AG04449 (cell line): Measurements from ENCODE around the gene MRPS23.

Source experiments
- CTCF ChIA-PET: fragments of 350-600 bp; formaldehyde crosslinking; extraction: SDS; loops from one replicate; lab custom pipeline; 2021; ENCODE audit warnings: antibody characterized with exemption; lab: Yijun Ruan, JAX
- POLR2A ChIA-PET: fragments of 400-600, 350-600 bp; formaldehyde crosslinking; extraction: SDS; loops from one replicate; lab custom pipeline; 2020; ENCODE audit warnings: antibody characterized with exemption, inconsistent platforms; lab: Yijun Ruan, JAX
- DNase-seq: peaks from one replicate; pipeline ENCODE4 v3.0.0-alpha.2; 2010; ENCODE audit warnings: low read depth, low spot score
- H3K4me3 ChIP-seq: 2 replicates; pipeline ENCODE4 v1.5.1; 2011; ENCODE audit warnings: low read depth, mild to moderate bottlenecking, control low read depth, low read length
- TF ChIP-seq, protein P1 (sequence below): IDR thresholded peaks from one replicate; pipeline ENCODE4 v1.5.1; 2011; ENCODE audit warnings: mild to moderate bottlenecking, moderate library complexity, low read length, control low read depth, inconsistent platforms; ENCODE audit not compliant: insufficient read depth; ENCODE audit errors: missing control alignments

The MRPS23 gene

DNA sequence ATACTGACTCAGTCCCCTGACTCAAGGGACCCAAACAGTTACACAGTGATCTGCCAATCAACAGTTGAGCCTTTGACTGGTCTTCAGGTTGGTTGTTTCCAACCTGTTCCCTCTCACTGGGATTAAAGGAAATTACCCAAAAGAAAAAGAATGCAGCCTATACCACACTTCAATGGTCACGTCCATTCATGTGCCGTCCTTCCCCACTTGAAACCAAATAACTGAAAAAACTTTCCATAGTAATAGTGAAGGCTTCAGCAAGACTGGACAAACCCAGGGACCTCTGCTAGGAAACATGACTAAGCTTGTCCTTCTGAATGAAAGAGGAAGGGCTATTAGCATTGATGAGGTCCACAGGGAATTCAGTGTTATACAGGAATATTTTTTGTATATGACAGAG, 30.6 kb downstream of the MRPS23 start:
- POLR2A ChIA-PET = no interaction called here
- CTCF ChIA-PET = interaction anchor here (10.9 kb wide), 1 partner anchor 15 kb away, joined by 80 read pairs; no protein-coding TSS in a partner anchor
- TF ChIP-seq, protein P1, sequence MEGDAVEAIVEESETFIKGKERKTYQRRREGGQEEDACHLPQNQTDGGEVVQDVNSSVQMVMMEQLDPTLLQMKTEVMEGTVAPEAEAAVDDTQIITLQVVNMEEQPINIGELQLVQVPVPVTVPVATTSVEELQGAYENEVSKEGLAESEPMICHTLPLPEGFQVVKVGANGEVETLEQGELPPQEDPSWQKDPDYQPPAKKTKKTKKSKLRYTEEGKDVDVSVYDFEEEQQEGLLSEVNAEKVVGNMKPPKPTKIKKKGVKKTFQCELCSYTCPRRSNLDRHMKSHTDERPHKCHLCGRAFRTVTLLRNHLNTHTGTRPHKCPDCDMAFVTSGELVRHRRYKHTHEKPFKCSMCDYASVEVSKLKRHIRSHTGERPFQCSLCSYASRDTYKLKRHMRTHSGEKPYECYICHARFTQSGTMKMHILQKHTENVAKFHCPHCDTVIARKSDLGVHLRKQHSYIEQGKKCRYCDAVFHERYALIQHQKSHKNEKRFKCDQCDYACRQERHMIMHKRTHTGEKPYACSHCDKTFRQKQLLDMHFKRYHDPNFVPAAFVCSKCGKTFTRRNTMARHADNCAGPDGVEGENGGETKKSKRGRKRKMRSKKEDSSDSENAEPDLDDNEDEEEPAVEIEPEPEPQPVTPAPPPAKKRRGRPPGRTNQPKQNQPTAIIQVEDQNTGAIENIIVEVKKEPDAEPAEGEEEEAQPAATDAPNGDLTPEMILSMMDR = no peak
- H3K4me3 ChIP-seq = no peak overlapping the region
- no peak for DNase-seq

DNA sequence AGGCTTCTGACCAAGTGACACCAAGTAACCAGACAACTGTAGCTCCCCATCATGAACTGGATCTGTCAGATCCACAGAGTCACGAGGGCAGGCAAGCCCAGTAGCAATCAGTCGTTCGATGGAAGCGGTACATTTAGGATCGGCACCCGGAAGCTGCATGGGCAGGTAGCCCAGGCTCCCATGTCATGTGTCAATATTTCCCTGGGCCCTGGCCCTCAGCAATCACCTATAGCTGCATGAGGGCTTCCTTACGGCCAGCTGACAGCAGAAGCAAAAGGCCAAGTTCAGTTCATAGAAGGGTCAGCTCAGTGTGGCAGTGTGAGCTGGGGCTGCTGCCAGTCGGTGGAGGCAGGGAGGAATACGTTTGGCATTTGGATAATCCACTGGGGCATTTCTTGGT, 31.8 kb downstream of the MRPS23 start:
- no peak overlapping the region for H3K4me3 ChIP-seq
- DNase-seq = no peak
- TF ChIP-seq, protein P1 = no peak
- CTCF ChIA-PET = interaction anchor here (0.9 to 10.9 kb wide), 3 partner anchors 11 to 19 kb away, joined by 3 to 80 read pairs (median 3); no protein-coding TSS in a partner anchor
- POLR2A ChIA-PET = no interaction called here

DNA sequence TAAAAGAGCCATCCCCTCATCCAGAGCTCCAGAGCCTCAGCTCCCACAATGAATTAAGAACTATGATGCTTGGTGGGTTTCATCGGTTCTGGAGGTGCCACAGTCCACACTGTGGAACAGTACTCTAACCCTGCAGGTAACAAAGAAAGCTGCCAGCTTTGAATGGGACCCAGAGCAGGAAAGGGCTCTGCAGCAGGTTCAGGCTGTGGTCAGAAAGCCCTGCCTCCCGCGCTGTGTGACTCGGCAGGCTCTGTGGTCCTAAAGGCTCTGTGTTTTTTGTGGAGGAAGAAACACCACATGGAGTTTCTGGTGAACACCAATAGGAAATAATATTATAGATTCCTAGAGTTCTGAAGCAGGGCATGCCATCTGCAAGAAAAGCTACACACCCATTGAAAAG, 32.5 kb downstream of the MRPS23 start:
- ChIA-PET POLR2A (no interaction called here), CTCF (interaction anchor here (1.0 to 10.9 kb wide), 2 partner anchors 12 to 17 kb away, joined by 3 to 80 read pairs; no protein-coding TSS in a partner anchor)
- no peak overlapping the region for H3K4me3 ChIP-seq
- no peak for DNase-seq
- TF ChIP-seq, protein P1 = no peak

- H3K4me3 ChIP-seq = no peak overlapping the region
- TF ChIP-seq, protein P1 = no peak
- POLR2A ChIA-PET = no interaction called here
- no peak for DNase-seq
- CTCF ChIA-PET = interaction anchor here (0.9 kb wide), 1 partner anchor 694 kb away, joined by 3 read pairs; no protein-coding TSS in a partner anchor
Measured at GRCh38 chr17:57814421-57814820, 35.4 kb downstream of the MRPS23 start.

DNA sequence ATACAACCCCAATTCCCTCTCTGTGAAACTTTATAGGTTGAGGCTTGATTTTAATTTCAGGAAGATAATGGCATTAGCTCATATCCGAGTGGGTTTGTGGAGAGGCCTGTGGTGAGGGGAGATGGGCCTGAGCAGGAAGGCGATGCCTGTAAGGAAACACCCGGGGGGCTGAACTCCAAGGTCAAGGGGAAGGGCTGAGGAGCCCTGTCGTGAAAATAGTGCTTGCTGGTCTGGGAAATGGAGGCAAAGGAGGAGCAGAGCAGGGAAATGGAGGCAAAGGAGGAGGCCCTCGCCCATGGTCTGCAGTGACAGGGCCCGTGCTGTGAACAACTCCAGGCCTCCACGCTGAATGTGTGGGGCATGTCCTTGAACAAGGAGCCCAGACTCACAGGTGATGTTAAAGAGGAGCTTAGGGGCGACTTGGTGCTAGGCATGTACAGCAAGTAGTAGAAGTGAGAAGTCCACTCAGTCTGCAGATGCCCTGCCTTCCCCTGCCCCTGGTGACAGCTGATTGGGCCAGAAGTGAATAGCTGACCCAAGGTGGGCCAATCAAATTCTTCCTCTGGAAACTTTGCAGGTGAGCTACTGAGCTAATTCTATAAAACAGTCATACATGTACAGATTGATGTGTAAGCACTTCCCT, 38.1 kb downstream of the MRPS23 start:
- POLR2A ChIA-PET = no interaction called here
- H3K4me3 ChIP-seq = no peak overlapping the region
- no peak for DNase-seq
- TF ChIP-seq, protein P1 = no peak
- CTCF ChIA-PET = interaction anchor here (0.8 to 2.1 kb wide), 4 partner anchors 21 to 682 kb away, joined by 3 to 15 read pairs (median 3); no protein-coding TSS in a partner anchor
